HepG2 (cell line): Measurements from ENCODE around the gene EEF1A2. TPM values are rescaled to one million over a fixed set of nuclear protein-coding genes. Genes with fewer than 3 reads are reported as not detected.

Experiments used
- ATAC-seq: fragments of 200-7000 bp; cut with Tn5 transposase; 3 replicates; pipeline ENCODE4 v1.9.1; 2020; ENCODE audit warnings: mild to moderate bottlenecking, moderate library complexity
- BruUV-seq: library from RNA; stranded (reverse); fragments of 400-500 nt; replicated peaks from 2 replicates; lab custom pipeline; 2021; lab: Mats Ljungman, UMichigan
- CTCF ChIA-PET: fragments of 300-600 bp; formaldehyde crosslinking; extraction: SDS; loops from one replicate; lab custom pipeline; 2021; ENCODE audit warnings: low total read pairs, inconsistent platforms, low intra/inter-chr PET ratio; lab: Yijun Ruan, JAX
- POLR2A ChIA-PET: fragments of 350-600 bp; sonication (Branson Sonifier 250); formaldehyde crosslinking; loops from one replicate; lab custom pipeline; 2020; ENCODE audit warnings: antibody characterized with exemption, inconsistent platforms; lab: Yijun Ruan, JAX
- DNase-seq: peaks from one replicate; pipeline ENCODE4 v3.0.0-alpha.2; 2015; ENCODE audit warnings: low spot score
- FAIRE-seq: peaks from 3 replicates; lab custom pipeline; 2011; peaks lifted over from hg19 to GRCh38; lab: Jason Lieb, UNC
- H2AFZ ChIP-seq: one replicate; pipeline ENCODE4 v1.6.1; 2011; ENCODE audit warnings: low read length, inconsistent platforms
- H3K27ac ChIP-seq: fragments of 300-600 bp; 3 replicates; pipeline ENCODE4 v1.8.0; 2011; ENCODE audit warnings: mixed run types, mild to moderate bottlenecking, mixed read lengths, low read length, inconsistent platforms; ENCODE audit not compliant: insufficient read depth; ENCODE audit errors: extremely low read length
- H3K27me3 ChIP-seq, 2 experiments: fragments of 200-600 bp in 1 of 2; 2 replicates in 1 of 2; 3 replicates in 1 of 2; pipeline versions ENCODE4 v1.6.0 to v1.8.0; 2011; ENCODE audit warnings: low read length in 2 of 2, mild to moderate bottlenecking in 2 of 2, moderate library complexity in 2 of 2, inconsistent platforms in 1 of 2; ENCODE audit not compliant: insufficient read depth in 2 of 2, control insufficient read depth in 1 of 2
- H3K36me3 ChIP-seq, 2 experiments: fragments of 200-600 bp in 1 of 2; replicated peaks in 1 of 2; 2 replicates in 1 of 2; 3 replicates in 1 of 2; pipeline versions ENCODE4 v1.5.1 to v1.8.0; 2011; ENCODE audit warnings: low read length in 2 of 2, inconsistent platforms in 1 of 2; ENCODE audit not compliant: insufficient read depth in 2 of 2, control insufficient read depth in 1 of 2
- H3K4me1 ChIP-seq: 2 replicates; pipeline ENCODE4 v1.5.1; 2012; ENCODE audit warnings: low read length, inconsistent platforms; ENCODE audit not compliant: insufficient read depth
- H3K4me2 ChIP-seq: 2 replicates; pipeline ENCODE4 v1.6.0; 2011; ENCODE audit warnings: low read depth, low read length, inconsistent platforms
- H3K4me3 ChIP-seq, 3 experiments: fragments of 200-600 bp in 1 of 3; sonication (generic), shearing (Covaris generic) in 1 of 3; replicated peaks in 1 of 3; 2 replicates each; pipeline ENCODE4 v1.5.1; 2011 to 2016; ENCODE audit warnings: low read length in 3 of 3, inconsistent platforms in 2 of 3, low read depth in 2 of 3, mild to moderate bottlenecking in 2 of 3, control low read depth in 1 of 3, mixed read lengths in 1 of 3; ENCODE audit not compliant: insufficient read depth in 1 of 3
- H3K79me2 ChIP-seq: one replicate; pipeline ENCODE4 v1.6.1; 2011; ENCODE audit warnings: low read length, inconsistent platforms; ENCODE audit not compliant: insufficient read depth
- H3K9ac ChIP-seq: 2 replicates; pipeline ENCODE4 v1.6.0; 2011; ENCODE audit warnings: mild to moderate bottlenecking, low read depth, low read length, inconsistent platforms; ENCODE audit not compliant: insufficient read depth
- H3K9me3 ChIP-seq: 2 replicates; pipeline ENCODE4 v1.5.1; 2012; ENCODE audit warnings: mild to moderate bottlenecking, low read length
- H4K20me1 ChIP-seq: 2 replicates; pipeline ENCODE4 v1.6.0; 2011; ENCODE audit warnings: inconsistent platforms, mild to moderate bottlenecking, low read length, moderate library complexity; ENCODE audit not compliant: insufficient read depth
- DZIP1 ChIP-seq: sonication (generic); formaldehyde crosslinking; IDR thresholded peaks from 2 replicates; pipeline ENCODE4 v1.5.0; 2020; ENCODE audit warnings: mild to moderate bottlenecking, missing genetic modification reagents
- EZH2 ChIP-seq: conservative IDR thresholded peaks from 2 replicates; pipeline ENCODE4 v1.6.1; 2012; ENCODE audit warnings: mild to moderate bottlenecking, low read depth, low read length, moderate library complexity
- GABPA ChIP-seq, 2 experiments: IDR thresholded peaks; 2 replicates each; pipeline ENCODE4 v1.6.1; 2011 to 2016; ENCODE audit warnings: low read depth in 2 of 2, low read length in 1 of 2, missing biosample characterization in 1 of 2, missing genetic modification characterization in 1 of 2
- HOXA7 ChIP-seq: sonication (generic); formaldehyde crosslinking; IDR thresholded peaks from 2 replicates; pipeline ENCODE4 v1.8.1; 2022; ENCODE audit warnings: mild to moderate bottlenecking, missing genetic modification reagents, moderate library complexity
- MTF2 ChIP-seq: sonication (generic); formaldehyde crosslinking; IDR thresholded peaks from 2 replicates; pipeline ENCODE4 v1.5.0; 2020; ENCODE audit warnings: missing genetic modification reagents, borderline replicate concordance
- PRDM4 ChIP-seq: sonication (generic); formaldehyde crosslinking; IDR thresholded peaks from 2 replicates; pipeline ENCODE4 v1.9.0; 2021; ENCODE audit warnings: missing genetic modification reagents, borderline replicate concordance
- SP5 ChIP-seq: IDR thresholded peaks from 2 replicates; pipeline ENCODE4 v1.6.1; 2016; ENCODE audit warnings: low read depth, borderline replicate concordance
- STAG1 ChIP-seq: sonication (generic); formaldehyde crosslinking; IDR thresholded peaks from 2 replicates; pipeline ENCODE4 v1.4.0; 2020; ENCODE audit warnings: missing genetic modification reagents
- ZNF333 ChIP-seq: sonication (generic); formaldehyde crosslinking; IDR thresholded peaks from 2 replicates; pipeline ENCODE4 v1.4.0; 2020; ENCODE audit warnings: mild to moderate bottlenecking, missing genetic modification reagents, borderline replicate concordance
- ZNF598 ChIP-seq: sonication (generic); formaldehyde crosslinking; IDR thresholded peaks from 2 replicates; pipeline ENCODE4 v1.5.1; 2020; ENCODE audit warnings: mild to moderate bottlenecking, missing genetic modification reagents, borderline replicate concordance
- ZNF678 ChIP-seq: sonication (generic); formaldehyde crosslinking; IDR thresholded peaks from 2 replicates; pipeline ENCODE4 v1.4.0; 2020; ENCODE audit warnings: mild to moderate bottlenecking, missing genetic modification reagents
- ZNF737 ChIP-seq: sonication (generic); formaldehyde crosslinking; IDR thresholded peaks from 2 replicates; pipeline ENCODE4 v1.5.0; 2020; ENCODE audit warnings: missing genetic modification reagents, mild to moderate bottlenecking, borderline replicate concordance
- ZNF773 ChIP-seq: sonication (generic); formaldehyde crosslinking; IDR thresholded peaks from 2 replicates; pipeline ENCODE4 v1.4.0; 2020; ENCODE audit warnings: missing genetic modification reagents, borderline replicate concordance
- WGBS: methylation state at CpG from one replicate; pipeline ENCODE4 v1.1.6; 2017; ENCODE audit warnings: low lambda C conversion rate; 5-methylcytosine and 5-hydroxymethylcytosine counted together
- in situ Hi-C: cut with HindIII; loops from 2 replicates; pipeline ENCODE4 v1.10.0; 2017; ENCODE audit warnings: low pct_unique_long_range_greater_than_20kb; ENCODE audit not compliant: extremely low pct_ligation_motif_present
- intact Hi-C: fragments of 100-400 bp; cut with micrococcal nuclease; formaldehyde crosslinking; loops from one replicate; pipeline ENCODE4 v1.10.0; 2022; ENCODE audit not compliant: unreplicated experiment
- polyA plus RNA-seq, 8 experiments: library from polyadenylated mRNA; depleted of rRNA in 3 of 8; stranded (reverse) in 7 of 8; unstranded in 1 of 8; fragments of >200 nt; fragmentation: Illumina TruSeq in 4 of 8; extraction: Trizol in 4 of 8; gene quantifications; 2 replicates each; pipeline versions ENCODE4 v1.2.1 to v1.2.3, GENCODE V29; 2011 to 2016; ENCODE audit warnings: low read depth in 4 of 8, missing spikeins in 1 of 8, mixed read lengths in 1 of 8; ENCODE audit not compliant: insufficient read depth in 1 of 8
- total RNA-seq, 5 experiments: library from RNA; depleted of rRNA; stranded (reverse); fragments of >200 nt; fragmentation: Illumina TruSeq; extraction: Trizol; gene quantifications; 2 replicates each; pipeline ENCODE4 v1.2.3, GENCODE V29; 2016; ENCODE audit warnings: low read depth in 1 of 5

EEF1A2 gene
- total and polyA plus RNA-seq, 2 of the 13 experiments (the other 11 are each of a cell fraction or from before 2014, with no cell fraction given): 0.44 to 0.87 TPM

- H3K79me2 ChIP-seq: no peaks in the 10 kb centered on the region
- intact Hi-C loops: no loop called here
- no TSS peak for BruUV-seq
- POLR2A ChIA-PET: no interaction called here
- WGBS: 10% methylated on average over 21 of the region's 21 CpGs
- H3K9ac ChIP-seq: no peak overlapping the region
- in situ Hi-C loops: no loop called here
- CTCF ChIA-PET: no interaction called here
- H2AFZ ChIP-seq: no peak overlapping the region
- H3K4me2 ChIP-seq: no peak overlapping the region
- DNase-seq: no peak
- no peak for TF ChIP-seq HOXA7 (CRISPR knock-in tag)
- TF ChIP-seq ZNF678 (CRISPR knock-in tag): no peak
- peak; percentile 63; the same call in 1 of the 2 replicates for TF ChIP-seq EZH2
- no peak for TF ChIP-seq SP5
- no peak for TF ChIP-seq GABPA (IDR thresholded peaks at IDR 0.05; ENCODE audit: low read depth, low read length)
- TF ChIP-seq GABPA (CRISPR knock-in tag; IDR thresholded peaks at IDR 0.05; ENCODE audit: low read depth): no peak
- no peak for TF ChIP-seq DZIP1
- no peak for TF ChIP-seq ZNF598 (CRISPR knock-in tag)
- peak; percentile 81; the same call in 1 of the 2 replicates for TF ChIP-seq MTF2
- TF ChIP-seq STAG1: no peak
- no peak for TF ChIP-seq PRDM4 (CRISPR knock-in tag)
- no peak for TF ChIP-seq ZNF773
- TF ChIP-seq ZNF333 (CRISPR knock-in tag): no peak
- no peak for TF ChIP-seq ZNF737 (CRISPR knock-in tag)
- TF ChIP-seq, all 625 proteins: peak for 2
- H3K36me3 ChIP-seq: no peaks in the 10 kb centered on the region
- no peaks in the 10 kb centered on the region for H3K9me3 ChIP-seq
- FAIRE-seq: no peak
- H4K20me1 ChIP-seq: peaks cover 5% of the 10 kb centered on the region; the same call in 1 of the 2 replicates
- peaks cover 23 to 85% of the 10 kb centered on the region in 2 experiments for H3K27me3 ChIP-seq
- H3K27ac ChIP-seq: no peak overlapping the region
- no peak overlapping the region for H3K4me3 ChIP-seq
- H3K4me1 ChIP-seq: no peaks in the 10 kb centered on the region
- ATAC-seq: no peak
These were observed 21.7 kb downstream of the EEF1A2 start for GRCh38 chr20:63477061-63477616.
